HT1080 (cell line): ENCODE data around the gene EGFL8. TPM values are rescaled to one million over a fixed set of nuclear protein-coding genes. Genes with fewer than 3 reads are reported as not detected.

ENCODE experiments used
- small RNA-seq: library from RNA; depleted of rRNA; stranded (forward); fragments of <200 nt; gene quantifications from one replicate; pipeline ENCODE3, GENCODE V24; 2014
- total RNA-seq: library from RNA; depleted of rRNA; stranded (reverse); fragments of >200 nt; shearing (Covaris generic); gene quantifications from 2 replicates; pipeline ENCODE4 v1.2.3, GENCODE V29; 2014; rRNA removed

EGFL8 gene
- total RNA-seq, 1 experiment from 2014 or later = 1.4 TPM

Small RNAs within 50 kb of the gene (small RNA-seq; reads per million reads assigned to genes)
- gene AL662884.1 = not detected
- not detected for gene MIR6833

Other genes starting within 250 kb of the EGFL8 start
- gene C2, start 236.9 kb upstream of the EGFL8 start, total RNA-seq = 0.13 TPM in 1 of 2 replicates, not detected in the other
- gene CFB, start 218.5 kb upstream of the EGFL8 start, total RNA-seq = not detected in 2 replicates
- 109 and 116 TPM in 2 replicates for gene NELFE, start 205.6 kb upstream of the EGFL8 start, total RNA-seq
- gene SKIC2, start 205.4 kb upstream of the EGFL8 start, total RNA-seq = 31.4 and 39.0 TPM in 2 replicates
- gene DXO, start 192.5 kb upstream of the EGFL8 start, total RNA-seq = 25.4 and 30.1 TPM in 2 replicates
- gene C4A, start 182.5 kb upstream of the EGFL8 start, total RNA-seq = 0.40 TPM in 1 of 2 replicates, not detected in the other
- 0.27 and 1.2 TPM in 2 replicates for gene C4B, start 149.8 kb upstream of the EGFL8 start, total RNA-seq
- gene CYP21A2, start 126.2 kb upstream of the EGFL8 start, total RNA-seq = not detected in 2 replicates
- 0.10 and 0.37 TPM in 2 replicates for gene TNXB, start 55.3 kb upstream of the EGFL8 start, total RNA-seq
- 19.5 and 22.6 TPM in 2 replicates for gene ATF6B, start 36.3 kb upstream of the EGFL8 start, total RNA-seq
- 10.4 and 10.5 TPM in 2 replicates for gene FKBPL, start 34.3 kb upstream of the EGFL8 start, total RNA-seq
- 0.37 TPM in 1 of 2 replicates, not detected in the other for gene PRRT1, start 12.7 kb upstream of the EGFL8 start, total RNA-seq
- gene PPT2, start 10.5 kb upstream of the EGFL8 start, total RNA-seq = 20.4 and 90.2 TPM in 2 replicates
- 55.3 and 89.2 TPM in 2 replicates for gene AGPAT1, start 11.5 kb downstream of the EGFL8 start, total RNA-seq
- gene RNF5, start 13.8 kb downstream of the EGFL8 start, total RNA-seq = 44.9 and 56.0 TPM in 2 replicates
- gene AGER, start 19.7 kb downstream of the EGFL8 start, total RNA-seq = 1.3 TPM in 1 of 2 replicates, not detected in the other
- 28.9 and 31.4 TPM in 2 replicates for gene PBX2, start 25.6 kb downstream of the EGFL8 start, total RNA-seq
- 59.9 and 80.6 TPM in 2 replicates for gene GPSM3, start 28.0 kb downstream of the EGFL8 start, total RNA-seq
- gene NOTCH4, start 59.5 kb downstream of the EGFL8 start, total RNA-seq = 1.1 and 2.7 TPM in 2 replicates
- not detected in 2 replicates for gene TSBP1, start 207.3 kb downstream of the EGFL8 start, total RNA-seq
- not detected in 2 replicates for gene BTNL2, start 242.6 kb downstream of the EGFL8 start, total RNA-seq